Stimulated activated memory B cell treated with anti-CD40 and anti-IgM and Interleukin-4, amounts not matched to agents 10 μg/mL and 1 μg/mL and 100 μg/mL, for 72 hours (primary cell): ENCODE measurements around the gene CDC26.
"Not testable (repeated sequence)": the region's sequence is repeated elsewhere in the genome, so short reads cannot be mapped to it uniquely, and the experiment has no call there.

Experiments used
- ATAC-seq: fragments of 150-1000 bp; cut with Tn5 transposase; 2 replicates; pipeline ENCODE4 v1.10.0; 2021
- H3K27ac Mint-ChIP-seq: one replicate; pipeline ENCODE4 v1.8.0; 2022; ENCODE audit warnings: mild to moderate bottlenecking, mixed read lengths
- H3K27me3 Mint-ChIP-seq: one replicate; pipeline ENCODE4 v1.8.0; 2022; ENCODE audit warnings: mixed read lengths
- H3K36me3 Mint-ChIP-seq: one replicate; pipeline ENCODE4 v1.8.0; 2022; ENCODE audit warnings: mixed read lengths
- H3K4me1 Mint-ChIP-seq: one replicate; pipeline ENCODE4 v1.8.0; 2022; ENCODE audit warnings: mixed read lengths
- H3K4me3 Mint-ChIP-seq: one replicate; pipeline ENCODE4 v1.8.0; 2022; ENCODE audit warnings: mild to moderate bottlenecking, moderate library complexity, mixed read lengths
- H3K9me3 Mint-ChIP-seq: one replicate; pipeline ENCODE4 v1.8.0; 2022; ENCODE audit warnings: mixed read lengths

Gene CDC26

DNA sequence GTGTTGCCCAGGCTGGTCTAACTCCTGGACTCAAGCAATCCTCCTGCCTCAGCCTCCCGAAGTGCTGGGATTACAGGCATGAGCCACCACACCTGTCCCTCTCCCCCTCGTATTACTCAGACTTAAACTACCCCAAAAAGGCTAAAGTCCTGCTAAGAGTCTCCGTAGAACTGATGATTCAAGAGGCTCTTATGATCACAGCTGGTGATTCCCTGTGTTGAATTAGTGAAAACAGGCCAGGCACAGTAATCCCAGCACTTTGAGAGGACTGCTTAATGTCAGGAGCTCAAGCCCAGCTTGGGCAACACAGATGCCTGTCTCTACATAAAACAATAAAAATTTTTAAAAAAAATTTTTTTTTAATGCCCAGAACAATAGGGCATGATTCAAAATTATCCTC, 9.2 kb downstream of the CDC26 start:
- H3K4me3 Mint-ChIP-seq = no peak overlapping the region
- H3K36me3 Mint-ChIP-seq = peaks cover 47% of the 10 kb centered on the region

DNA sequence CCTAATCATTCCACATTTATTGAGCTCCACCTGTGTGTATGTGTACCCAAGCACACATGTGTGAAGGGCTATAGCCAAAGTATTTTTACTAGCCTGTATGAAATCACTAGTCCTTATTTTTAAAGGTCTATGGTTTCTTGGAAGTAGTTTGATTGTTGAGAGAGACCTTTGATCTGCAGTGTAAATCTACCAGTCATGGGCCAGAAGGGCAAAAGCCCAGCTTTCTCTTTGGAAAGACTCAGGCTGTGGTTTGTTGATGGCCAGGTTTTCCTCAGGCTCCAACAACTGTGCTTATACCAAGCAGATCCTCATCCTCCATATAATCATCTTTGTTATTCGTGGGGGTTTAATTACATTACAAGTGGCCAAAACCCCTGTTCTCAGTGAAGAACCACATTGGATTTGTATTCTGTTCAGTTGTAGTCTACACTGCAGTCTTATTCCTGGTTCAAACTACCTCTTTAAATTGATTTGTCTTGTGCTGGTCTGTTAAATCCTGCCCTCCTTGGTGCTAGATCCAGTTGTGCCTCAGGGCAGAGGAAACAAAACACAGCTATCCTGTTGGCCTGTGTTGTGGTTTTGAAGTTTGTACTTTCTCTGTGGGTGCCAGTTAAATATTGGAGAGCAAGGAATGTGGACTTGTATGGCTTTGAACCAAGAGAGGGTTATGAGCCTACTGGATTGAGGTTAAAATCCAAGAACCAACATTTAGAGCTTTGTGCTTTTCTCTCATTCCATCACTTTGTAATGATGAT, 13.3 kb downstream of the CDC26 start:
- no peak for ATAC-seq
- Mint-ChIP-seq H3K27me3 (no peaks in the 10 kb centered on the region), H3K9me3 (no peaks in the 10 kb centered on the region), H3K36me3 (peaks cover 44% of the 10 kb centered on the region), H3K27ac (no peak overlapping the region), H3K4me1 (no peaks in the 10 kb centered on the region), H3K4me3 (no peak overlapping the region)

More for the DNA sequence above, 9.2 kb downstream of the CDC26 start:
- H3K9me3 Mint-ChIP-seq = no peaks in the 10 kb centered on the region
- no peak overlapping the region for H3K27ac Mint-ChIP-seq
- H3K27me3 Mint-ChIP-seq = no peaks in the 10 kb centered on the region
- peaks cover 5% of the 10 kb centered on the region for H3K4me1 Mint-ChIP-seq
- no peak for ATAC-seq

DNA sequence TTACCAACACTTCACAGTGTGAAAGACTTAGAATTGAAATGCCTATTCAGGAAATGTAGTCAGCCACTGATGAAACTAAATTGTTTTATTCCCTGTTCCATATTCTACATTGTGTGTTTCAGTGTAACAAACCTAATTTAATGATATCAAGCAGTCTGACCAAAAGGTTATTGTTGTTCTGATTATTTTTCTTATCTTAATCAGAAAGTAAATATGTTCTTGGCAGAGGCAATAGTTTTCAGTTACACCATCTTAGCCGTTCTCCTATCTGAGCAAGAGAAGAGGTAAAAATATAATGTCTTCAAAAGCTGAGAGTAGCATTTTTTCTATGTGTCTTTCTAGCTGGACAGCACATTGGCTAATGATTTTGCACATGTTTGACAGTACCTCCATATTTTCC, 17.1 kb downstream of the CDC26 start:
- H3K9me3 Mint-ChIP-seq = no peaks in the 10 kb centered on the region
- H3K27me3 Mint-ChIP-seq = no peaks in the 10 kb centered on the region
- H3K4me1 Mint-ChIP-seq = no peaks in the 10 kb centered on the region
- ATAC-seq = no peak
- H3K4me3 Mint-ChIP-seq = no peak overlapping the region
- peaks cover 33% of the 10 kb centered on the region for H3K36me3 Mint-ChIP-seq
- H3K27ac Mint-ChIP-seq = no peak overlapping the region

DNA sequence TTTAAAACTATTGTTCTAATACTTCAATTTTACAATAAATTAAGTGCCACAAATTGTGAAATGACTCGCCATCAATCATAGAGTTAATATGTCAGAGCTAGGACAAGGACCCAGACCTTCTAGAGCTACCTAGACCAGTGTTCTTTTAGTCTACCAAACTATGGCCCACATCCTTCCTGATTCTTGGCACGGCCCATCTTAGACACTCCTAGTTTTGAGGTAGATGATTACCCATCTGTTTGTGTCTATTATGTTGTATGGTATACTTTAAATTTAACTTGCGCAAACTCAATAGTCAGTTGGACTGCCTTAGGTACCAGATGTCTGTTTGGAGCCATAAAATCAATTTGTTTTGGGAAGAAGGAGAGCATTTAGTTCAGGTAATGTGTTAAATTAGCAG, 17.5 kb downstream of the CDC26 start:
- Mint-ChIP-seq H3K27ac (no peak overlapping the region), H3K27me3 (no peaks in the 10 kb centered on the region), H3K9me3 (no peaks in the 10 kb centered on the region), H3K36me3 (peaks cover 33% of the 10 kb centered on the region), H3K4me1 (no peaks in the 10 kb centered on the region), H3K4me3 (no peak overlapping the region)
- ATAC-seq = no peak

DNA sequence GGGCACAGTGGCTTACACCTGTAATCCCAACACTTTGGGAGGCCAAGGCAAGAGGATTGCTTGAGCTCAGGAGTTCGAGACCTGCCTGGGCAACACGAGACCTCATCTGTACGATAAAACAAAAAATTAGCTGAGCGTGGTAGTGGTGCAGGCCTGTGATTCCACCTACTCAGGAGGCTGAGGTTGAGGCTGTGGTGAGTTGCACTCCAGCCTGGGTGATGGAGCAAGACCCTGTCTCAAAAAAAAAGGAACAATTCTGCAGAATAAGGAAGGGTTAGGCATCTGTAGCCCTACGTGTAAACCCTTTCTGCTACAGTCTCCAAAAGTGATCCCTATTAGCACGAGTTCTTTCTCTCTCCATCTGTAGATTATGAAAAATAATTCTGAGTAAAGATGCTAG, 19.9 kb downstream of the CDC26 start:
- no peaks in the 10 kb centered on the region for H3K9me3 Mint-ChIP-seq
- no peaks in the 10 kb centered on the region for H3K4me1 Mint-ChIP-seq
- H3K27me3 Mint-ChIP-seq = no peaks in the 10 kb centered on the region
- peaks cover 19% of the 10 kb centered on the region for H3K36me3 Mint-ChIP-seq
- H3K27ac Mint-ChIP-seq = no peak overlapping the region
- ATAC-seq = no peak
- H3K4me3 Mint-ChIP-seq = no peak overlapping the region

DNA sequence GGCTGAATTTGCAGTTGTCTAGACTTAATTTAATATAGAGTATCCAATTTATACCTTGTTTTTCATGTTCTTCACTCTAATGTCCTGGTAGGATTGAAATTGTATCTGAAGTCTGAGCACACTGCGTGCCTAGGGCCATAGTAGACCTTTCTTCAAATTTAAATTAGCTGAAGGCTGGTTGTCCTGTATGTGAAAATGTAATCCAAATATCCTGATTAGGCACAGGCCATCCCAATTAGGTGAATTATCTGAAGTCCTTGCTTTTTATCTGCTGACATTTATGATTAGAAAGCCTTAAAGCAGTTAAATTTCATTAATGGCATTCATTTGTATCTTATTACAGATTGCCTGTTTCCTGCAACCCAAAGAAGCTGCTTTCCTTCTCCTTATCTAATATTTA, 20.4 kb downstream of the CDC26 start:
- Mint-ChIP-seq H3K4me3 (no peak overlapping the region), H3K36me3 (peaks cover 14% of the 10 kb centered on the region), H3K4me1 (no peaks in the 10 kb centered on the region), H3K27me3 (no peaks in the 10 kb centered on the region), H3K27ac (no peak overlapping the region), H3K9me3 (no peaks in the 10 kb centered on the region)
- no peak for ATAC-seq

DNA sequence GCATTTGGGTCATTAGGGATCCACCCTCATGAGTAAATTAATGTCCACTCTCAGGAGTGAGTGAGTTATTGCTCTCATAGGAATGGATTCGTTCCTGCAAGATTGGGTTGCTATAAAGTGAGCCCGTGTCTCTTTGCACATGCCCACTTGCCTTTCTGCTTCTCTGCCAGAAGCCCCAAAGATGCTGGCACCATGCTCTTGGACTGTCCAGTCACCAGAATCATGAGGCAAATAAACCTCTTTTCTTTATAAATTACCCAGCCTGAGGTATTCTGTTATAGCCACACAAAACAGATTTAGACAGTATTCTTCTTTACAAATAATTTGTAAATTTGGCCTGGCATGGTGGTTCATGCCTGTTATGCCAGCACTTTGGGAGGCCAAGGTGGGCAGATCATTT, 24.6 kb downstream of the CDC26 start:
- Mint-ChIP-seq H3K4me3 (no peak overlapping the region), H3K36me3 (peaks cover 5% of the 10 kb centered on the region), H3K27ac (no peak overlapping the region), H3K9me3 (no peaks in the 10 kb centered on the region), H3K27me3 (no peaks in the 10 kb centered on the region), H3K4me1 (peaks cover 3% of the 10 kb centered on the region)
- no peak for ATAC-seq

DNA sequence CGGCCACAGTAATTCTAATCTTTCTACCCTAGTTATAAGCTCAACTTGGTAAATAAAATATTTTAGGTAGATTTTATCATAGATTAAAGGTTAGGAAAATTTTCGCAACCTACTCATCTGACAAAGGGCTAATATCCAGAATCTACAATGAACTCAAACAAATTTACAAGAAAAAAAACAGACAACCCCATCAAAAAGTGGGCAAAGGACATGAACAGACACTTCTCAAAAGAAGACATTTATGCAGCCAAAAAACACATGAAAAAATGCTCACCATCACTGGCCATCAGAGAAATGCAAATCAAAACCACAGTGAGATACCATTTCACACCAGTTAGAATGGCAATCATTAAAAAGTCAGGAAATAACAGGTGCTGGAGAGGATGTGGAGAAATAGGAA, 25.7 kb downstream of the CDC26 start:
- not testable (repeated sequence) for H3K36me3 Mint-ChIP-seq, H3K4me3 Mint-ChIP-seq, ATAC-seq, H3K9me3 Mint-ChIP-seq, H3K27ac Mint-ChIP-seq, H3K4me1 Mint-ChIP-seq, H3K27me3 Mint-ChIP-seq

DNA sequence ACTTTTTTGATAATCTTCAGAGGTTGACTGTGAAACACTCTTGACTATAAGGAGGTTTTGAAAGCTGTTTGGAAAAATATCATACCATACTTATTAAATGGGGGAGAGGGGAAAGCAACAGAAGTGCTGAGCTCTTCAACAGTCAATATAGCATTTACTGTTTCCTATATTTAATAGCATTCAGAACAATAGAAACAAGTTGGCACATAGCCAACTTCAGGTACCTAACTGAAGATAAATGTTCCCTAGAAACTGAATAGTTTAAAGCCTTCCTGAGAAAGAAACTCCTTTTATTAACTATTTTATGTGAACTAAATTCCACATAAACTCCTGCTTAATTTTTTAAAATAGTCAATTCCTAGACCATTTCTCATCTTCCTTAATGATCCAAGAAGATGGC, 27.7 kb downstream of the CDC26 start:
- peaks cover 5% of the 10 kb centered on the region for H3K36me3 Mint-ChIP-seq

DNA sequence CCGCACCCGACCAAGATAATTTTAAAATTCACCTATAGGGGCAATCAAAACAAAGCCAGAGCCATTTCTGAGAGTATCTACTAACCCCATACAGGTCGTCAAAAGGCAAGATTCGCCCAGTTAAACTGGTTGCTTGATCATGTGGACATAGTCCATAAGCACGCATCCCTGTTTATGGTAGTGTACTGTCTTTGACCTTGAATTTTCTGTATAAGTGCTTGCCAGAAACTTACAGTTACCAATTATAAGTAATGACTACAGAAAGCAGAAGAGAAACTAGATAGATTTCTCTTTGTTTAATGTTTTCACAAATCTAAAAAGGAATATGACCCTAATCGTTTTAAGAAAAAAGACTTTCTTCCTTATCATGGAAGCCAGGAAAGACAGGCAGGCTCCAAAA, 28.4 kb downstream of the CDC26 start:
- H3K4me1 Mint-ChIP-seq = peaks cover 14% of the 10 kb centered on the region
- H3K9me3 Mint-ChIP-seq = no peaks in the 10 kb centered on the region
- no peak overlapping the region for H3K27ac Mint-ChIP-seq
- no peaks in the 10 kb centered on the region for H3K27me3 Mint-ChIP-seq
- no peak for ATAC-seq
- H3K36me3 Mint-ChIP-seq = peaks cover 5% of the 10 kb centered on the region
- H3K4me3 Mint-ChIP-seq = no peak overlapping the region

More for the DNA sequence above, 27.7 kb downstream of the CDC26 start:
- ATAC-seq = no peak
- peaks cover 10% of the 10 kb centered on the region for H3K4me1 Mint-ChIP-seq
- H3K27me3 Mint-ChIP-seq = no peaks in the 10 kb centered on the region
- H3K4me3 Mint-ChIP-seq = no peak overlapping the region
- no peak overlapping the region for H3K27ac Mint-ChIP-seq
- H3K9me3 Mint-ChIP-seq = no peaks in the 10 kb centered on the region

DNA sequence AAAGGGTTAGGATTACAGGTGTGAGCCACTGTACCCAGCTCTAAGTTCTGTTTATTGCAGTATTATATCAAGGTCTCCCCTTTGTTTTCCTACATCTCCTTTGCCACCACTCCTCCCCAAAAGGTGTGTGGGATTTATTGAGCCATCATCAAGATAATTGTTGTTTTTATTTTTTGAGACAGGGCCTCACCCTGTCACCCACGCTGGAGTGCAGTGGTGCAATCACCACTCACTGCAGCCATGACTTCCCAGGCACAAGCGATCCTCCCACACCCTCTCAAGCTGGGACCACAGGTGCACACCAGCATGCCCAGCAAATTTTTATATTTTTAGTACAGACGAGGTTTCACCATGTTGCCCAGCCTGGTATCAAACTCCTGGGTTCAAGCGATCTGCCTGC, 29.5 kb downstream of the CDC26 start:
- Mint-ChIP-seq H3K27ac (peak overlapping the region; percentile 57), H3K4me3 (no peak overlapping the region), H3K9me3 (no peaks in the 10 kb centered on the region), H3K4me1 (peaks cover 14% of the 10 kb centered on the region), H3K27me3 (no peaks in the 10 kb centered on the region), H3K36me3 (peaks cover 5% of the 10 kb centered on the region)
- ATAC-seq = no peak

DNA sequence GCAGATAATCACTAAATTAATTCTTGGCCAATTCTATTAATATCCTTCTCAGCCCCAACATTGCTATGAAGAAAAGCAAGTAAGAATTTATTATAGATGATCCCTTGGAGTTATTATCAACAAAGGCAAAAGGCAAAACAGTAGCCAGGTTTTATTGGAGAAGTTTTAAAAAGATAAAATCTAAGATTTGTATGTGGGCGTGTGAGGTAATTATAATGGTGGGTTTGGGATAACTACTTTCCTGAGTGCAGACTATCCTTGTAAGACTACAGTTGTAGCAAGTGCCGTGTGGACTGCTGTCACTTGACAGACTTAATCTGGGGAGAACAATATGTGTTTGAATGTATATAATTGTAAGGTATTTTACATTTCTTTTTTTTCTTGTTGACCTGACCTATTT, 30.8 kb downstream of the CDC26 start:
- Mint-ChIP-seq H3K9me3 (no peaks in the 10 kb centered on the region), H3K4me3 (no peak overlapping the region), H3K27ac (no peak overlapping the region), H3K27me3 (no peaks in the 10 kb centered on the region), H3K36me3 (peaks cover 5% of the 10 kb centered on the region), H3K4me1 (peaks cover 14% of the 10 kb centered on the region)
- ATAC-seq = no peak

DNA sequence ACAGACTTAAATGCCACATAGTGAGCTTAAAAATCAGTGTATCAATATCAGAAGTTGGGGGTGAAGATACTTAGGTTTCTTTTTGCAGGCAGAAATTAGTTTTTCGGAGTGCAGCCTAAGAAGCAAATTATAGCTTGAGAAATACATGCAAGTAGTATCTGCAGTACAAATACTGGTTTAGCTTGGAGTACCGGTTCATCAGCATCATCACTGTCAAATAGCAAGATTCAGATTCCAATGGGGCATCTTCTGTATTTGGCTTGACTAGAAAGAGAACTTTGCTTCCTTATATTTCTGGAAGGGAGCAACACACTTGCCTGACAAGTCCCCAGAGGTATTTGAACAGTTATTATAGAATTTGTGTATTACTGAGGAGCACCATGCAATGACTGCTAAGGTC, 34.2 kb downstream of the CDC26 start:
- no peaks in the 10 kb centered on the region for H3K36me3 Mint-ChIP-seq
- ATAC-seq = no peak
- H3K4me3 Mint-ChIP-seq = no peak overlapping the region
- H3K27ac Mint-ChIP-seq = no peak overlapping the region
- peaks cover 14% of the 10 kb centered on the region for H3K4me1 Mint-ChIP-seq
- no peaks in the 10 kb centered on the region for H3K9me3 Mint-ChIP-seq
- no peaks in the 10 kb centered on the region for H3K27me3 Mint-ChIP-seq

DNA sequence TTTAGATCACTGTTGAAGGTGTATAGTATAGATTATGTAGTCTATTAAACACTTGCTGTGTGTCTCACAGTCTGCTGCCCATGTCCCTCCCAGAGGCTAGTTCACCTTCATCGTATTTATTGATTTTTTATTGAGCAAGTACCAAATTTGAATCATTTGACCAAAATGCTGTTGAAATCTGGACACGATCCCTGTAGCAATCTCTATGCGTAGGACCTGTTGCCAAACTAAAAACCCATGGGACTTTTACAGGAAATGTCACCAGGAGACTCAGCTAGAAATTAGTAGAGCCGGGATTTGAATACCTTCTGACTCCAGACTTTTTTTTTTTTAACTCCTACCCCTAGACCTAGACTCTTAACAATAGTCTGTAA, 36.5 kb downstream of the CDC26 start:
- H3K4me1 Mint-ChIP-seq = peaks cover 17% of the 10 kb centered on the region
- ATAC-seq = no peak
- H3K27me3 Mint-ChIP-seq = no peaks in the 10 kb centered on the region
- H3K9me3 Mint-ChIP-seq = no peaks in the 10 kb centered on the region
- no peak overlapping the region for H3K27ac Mint-ChIP-seq
- H3K36me3 Mint-ChIP-seq = no peaks in the 10 kb centered on the region
- H3K4me3 Mint-ChIP-seq = no peak overlapping the region

DNA sequence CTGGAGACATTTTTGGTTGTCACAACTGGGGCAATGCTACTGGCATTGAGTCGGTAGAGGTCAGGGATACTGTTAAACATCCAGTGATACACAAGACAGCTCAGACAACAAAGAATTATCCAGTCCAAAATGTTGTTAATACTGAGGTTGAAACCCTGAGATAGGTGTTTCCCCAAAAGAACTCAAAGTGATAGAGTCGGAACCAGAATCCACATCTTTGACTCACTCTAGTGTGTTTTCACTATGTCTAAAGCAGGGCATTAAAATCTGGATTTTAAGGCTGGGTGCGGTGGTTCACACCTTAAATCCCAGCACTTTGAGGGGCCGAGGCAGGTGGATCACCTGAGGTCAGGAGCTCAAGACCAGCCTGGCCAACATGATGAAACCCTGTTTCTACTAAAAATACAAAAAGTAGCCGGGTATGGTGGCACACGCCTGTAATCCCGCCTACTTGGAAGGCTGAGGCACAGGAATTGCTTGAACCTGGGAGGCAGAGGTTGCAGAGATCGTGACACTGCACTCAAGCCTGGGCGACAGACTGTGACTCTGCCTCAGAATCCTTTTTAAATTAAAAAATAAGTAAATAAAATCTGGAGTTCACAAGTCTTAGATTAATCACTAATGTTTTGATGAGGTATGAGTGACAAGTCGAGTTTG, 37.0 kb downstream of the CDC26 start:
- no peak for ATAC-seq
- Mint-ChIP-seq H3K4me1 (peaks cover 19% of the 10 kb centered on the region), H3K27me3 (no peaks in the 10 kb centered on the region), H3K36me3 (no peaks in the 10 kb centered on the region), H3K9me3 (no peaks in the 10 kb centered on the region), H3K4me3 (no peak overlapping the region), H3K27ac (no peak overlapping the region)

DNA sequence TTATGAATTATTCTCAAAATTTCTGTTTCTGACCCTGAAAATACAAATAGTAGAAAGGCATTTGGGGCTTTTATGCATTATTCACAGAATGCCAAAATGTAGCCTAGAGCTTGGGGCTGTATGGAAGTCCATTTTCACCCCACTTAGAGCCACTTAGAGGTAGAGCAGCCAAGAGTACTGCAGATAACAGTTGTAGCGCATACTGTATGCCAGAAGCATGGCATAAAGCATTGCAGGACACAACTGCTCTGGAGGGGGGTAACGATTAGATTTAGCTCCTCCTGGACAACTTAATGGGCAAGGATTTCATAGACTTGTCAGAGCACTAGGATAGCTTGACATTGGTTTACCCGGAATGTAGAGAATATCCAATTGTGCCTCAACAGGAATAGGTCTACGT, 38.3 kb downstream of the CDC26 start:
- Mint-ChIP-seq H3K36me3 (no peaks in the 10 kb centered on the region), H3K4me3 (no peak overlapping the region), H3K4me1 (peaks cover 21% of the 10 kb centered on the region), H3K27me3 (no peaks in the 10 kb centered on the region), H3K9me3 (no peaks in the 10 kb centered on the region), H3K27ac (no peak overlapping the region)
- no peak for ATAC-seq
